Naive B cell (primary cell): ENCODE data around the gene BRAP. TPM values are rescaled to one million over a fixed set of nuclear protein-coding genes. Genes with fewer than 3 reads are reported as not detected.
"Not testable (repeated sequence)": the region's sequence is repeated elsewhere in the genome, so short reads cannot be mapped to it uniquely, and the experiment has no call there.

Experiments used
- ATAC-seq, 2 donors: fragments of 150-1000 bp; cut with Tn5 transposase; 2 replicates each; pipeline ENCODE4 v1.10.0; 2021; ENCODE audit warnings: low read depth in 2 of 2, mild to moderate bottlenecking in 2 of 2, moderate library complexity in 2 of 2
- DNase-seq: peaks from one replicate; pipeline ENCODE4 v3.0.0; 2022
- H3K27ac Mint-ChIP-seq, 6 donors: one replicate each; pipeline ENCODE4 v1.8.0; 2020 to 2022; ENCODE audit warnings: mild to moderate bottlenecking in 6 of 6, mixed read lengths in 6 of 6, moderate library complexity in 5 of 6, inconsistent platforms in 2 of 6
- H3K27me3 Mint-ChIP-seq, 3 donors: one replicate each; pipeline ENCODE4 v1.8.0; 2021 to 2022; ENCODE audit warnings: mixed read lengths in 3 of 3, mild to moderate bottlenecking in 1 of 3
- H3K36me3 Mint-ChIP-seq, 2 donors: one replicate each; pipeline ENCODE4 v1.8.0; 2020 to 2022; ENCODE audit warnings: mixed read lengths in 2 of 2, inconsistent platforms in 1 of 2, mild to moderate bottlenecking in 1 of 2
- H3K4me1 Mint-ChIP-seq, 3 donors: one replicate each; pipeline ENCODE4 v1.8.0; 2020 to 2022; ENCODE audit warnings: mixed read lengths in 3 of 3, inconsistent platforms in 1 of 3, mild to moderate bottlenecking in 1 of 3, moderate library complexity in 1 of 3
- H3K4me3 Mint-ChIP-seq, 8 donors: one replicate each; pipeline ENCODE4 v1.8.0; 2020 to 2022; ENCODE audit warnings: mild to moderate bottlenecking in 8 of 8, mixed read lengths in 8 of 8, moderate library complexity in 8 of 8, inconsistent platforms in 2 of 8
- H3K9me3 Mint-ChIP-seq, 7 donors: one replicate each; pipeline ENCODE4 v1.8.0; 2020 to 2022; ENCODE audit warnings: mixed read lengths in 7 of 7, mild to moderate bottlenecking in 5 of 7, inconsistent platforms in 2 of 7, moderate library complexity in 1 of 7
- polyA plus RNA-seq, 6 donors: library from polyadenylated mRNA; unstranded; fragments of 300-500 nt; fragmentation: Illumina TruSeq; gene quantifications; one replicate each; pipeline ENCODE4 v1.2.3, GENCODE V29; 2021; ENCODE audit warnings: low read depth in 6 of 6

BRAP gene
- polyA plus RNA-seq, 6 donors from 2014 or later = 20.0 to 25.6 (median 23.2) TPM

GRCh38 chr12:111598637-111599452 lies 86.9 kb downstream of the BRAP start, which contains the start of gene ATXN2:
Gene ATXN2, minus strand, starts transcription at chr12:111599315. Its CDS starts 281 bp downstream, at chr12:111599034.
- Mint-ChIP-seq H3K9me3 (no peaks in the 10 kb centered on the region), H3K27me3 (no peaks in the 10 kb centered on the region), H3K36me3 (no peaks in the 10 kb centered on the region), H3K4me1 (peaks cover 22 to 42% (median 40%) of the 10 kb centered on the region in 3 donors), H3K27ac (peak within 1 kb of the TSS; percentile 90 to 98 (median 92)), H3K4me3 (peak within 1 kb of the TSS; percentile 85 to 98 (median 92))
- ATAC-seq (peak; percentile 67 to 70), DNase-seq (peak; percentile 30)

- peaks cover 24 to 42% (median 40%) of the 10 kb centered on the region in 3 donors for H3K4me1 Mint-ChIP-seq
- no peaks in the 10 kb centered on the region for H3K36me3 Mint-ChIP-seq
- peak overlapping the region; percentile 85 to 98 (median 93) for H3K4me3 Mint-ChIP-seq
- H3K9me3 Mint-ChIP-seq = no peaks in the 10 kb centered on the region
- ATAC-seq (no peak), DNase-seq (peak; percentile 14)
- H3K27me3 Mint-ChIP-seq = no peaks in the 10 kb centered on the region
- H3K27ac Mint-ChIP-seq = peak overlapping the region; percentile 92 to 97 (median 94)
These were observed 87.7 kb downstream of the BRAP start for GRCh38 chr12:111597831-111598636.

DNA sequence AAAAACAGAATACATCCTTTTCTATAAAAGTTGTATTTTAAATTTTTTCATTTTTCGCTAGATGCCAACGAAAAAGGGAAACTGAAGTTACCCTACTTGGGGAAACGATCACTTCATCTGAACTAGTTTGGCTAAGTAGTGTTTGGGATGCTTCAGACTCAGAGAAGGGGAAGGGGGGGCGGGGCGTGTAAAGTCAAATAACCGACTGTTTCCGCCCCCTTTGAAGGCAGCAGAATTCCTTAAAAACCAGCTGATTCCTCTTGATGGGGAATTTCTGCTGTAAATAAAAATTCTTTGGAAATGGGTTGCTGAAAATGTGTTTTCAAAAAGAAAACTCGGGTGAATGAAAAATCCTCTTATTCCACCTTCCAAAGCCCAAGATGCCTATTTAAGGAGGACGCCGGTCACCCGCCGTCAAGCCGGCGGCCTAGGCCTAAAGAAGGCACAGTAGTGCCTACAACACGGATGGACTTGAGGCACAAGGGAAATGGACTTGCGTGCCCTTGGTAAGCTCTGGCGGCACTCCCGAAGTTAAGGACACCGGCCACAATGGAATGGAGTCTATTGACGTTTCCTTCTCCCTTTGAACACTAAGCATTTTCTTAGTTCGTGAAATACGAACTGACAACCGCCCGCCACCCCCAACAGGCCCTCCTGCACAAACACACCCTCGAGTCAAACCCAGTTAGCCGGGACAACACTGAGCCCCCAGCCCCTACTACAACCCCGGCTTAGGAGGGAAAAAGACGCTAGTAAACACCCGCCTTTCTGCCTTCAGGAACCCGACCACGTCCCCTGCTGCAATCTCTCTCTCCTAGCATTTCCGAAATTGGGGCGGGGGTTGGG lies 88.5 kb downstream of the BRAP start:
- Mint-ChIP-seq H3K36me3 (no peaks in the 10 kb centered on the region), H3K9me3 (no peaks in the 10 kb centered on the region), H3K27ac (peak overlapping the region; percentile 92 to 97 (median 94)), H3K27me3 (no peaks in the 10 kb centered on the region), H3K4me1 (peaks cover 24 to 43% (median 40%) of the 10 kb centered on the region in 3 donors), H3K4me3 (peak overlapping the region; percentile 85 to 98 (median 93))
- DNase-seq (peak; percentile 3), ATAC-seq (no peak)

GRCh38 chr12:111595341-111595835 lies 90.4 kb downstream of the BRAP start:
- H3K4me1 Mint-ChIP-seq = peaks cover 24 to 43% (median 40%) of the 10 kb centered on the region in 3 donors
- H3K27me3 Mint-ChIP-seq, H3K27ac Mint-ChIP-seq, H3K36me3 Mint-ChIP-seq, ATAC-seq, DNase-seq, H3K9me3 Mint-ChIP-seq: not testable (repeated sequence)
- peak overlapping the region in 2 of 8 donors; percentile 4 to 92 for H3K4me3 Mint-ChIP-seq

Other genes starting within 250 kb of the BRAP start
- 10 to 100 TPM; 12.0 to 38.0 (median 20.3) TPM for gene ATXN2, start 86.6 kb downstream of the BRAP start, polyA plus RNA-seq
- gene ACAD10, start 97 bp upstream of the BRAP start, polyA plus RNA-seq = 10 to 100 TPM; 10.0 to 19.4 (median 12.3) TPM
- gene ALDH2, start 81.0 kb upstream of the BRAP start, polyA plus RNA-seq = 10 to 100 TPM; 11.5 to 16.9 (median 13.2) TPM
- gene MAPKAPK5, start 156.3 kb upstream of the BRAP start, polyA plus RNA-seq = 10 to 100 TPM; 25.9 to 42.7 (median 29.1) TPM